Measurements from ENCODE around the gene CUBN. TPM values are rescaled to one million over a fixed set of nuclear protein-coding genes. Genes with fewer than 3 reads are reported as not detected.
A peak's percentile ranks its signal among the peaks of the same experiment; 100 is the strongest.

The CUBN gene
- total and polyA plus RNA-seq, 10 of the 15 experiments (the other 5 are each of a cell fraction or from before 2014, with no cell fraction given) = under 0.01 to 0.14 (median 0.02) TPM; not detected in 6

GRCh38 chr10:17144757-17145156 is 15.1 kb upstream of the CUBN start:
- peak; percentile 9 for DNase-seq (ENCODE audit: low read depth, low spot score)
- BruUV-seq (replicated peaks) = no TSS peak
- no peak for FAIRE-seq

GRCh38 chr10:17144032-17144431 is 14.4 kb upstream of the CUBN start:
- Histone ChIP-seq H3K4me2 (ENCODE audit: control insufficient read depth, insufficient read depth) (no peak overlapping the region), H3K4me3 (no peak overlapping the region), H3K27me3 (replicated peaks in 1 of 2; ENCODE audit: control insufficient read depth in 2 of 2, insufficient read depth in 2 of 2, low read length in 1 of 2) (no peaks in the 10 kb centered on the region), H3K9me3 (replicated peaks; ENCODE audit: control insufficient read depth, insufficient read depth, low read length) (no peaks in the 10 kb centered on the region), H3K27ac (ENCODE audit: control insufficient read depth, insufficient read depth) (no peak overlapping the region), H3K79me2 (ENCODE audit: control insufficient read depth, insufficient read depth, low read length) (no peaks in the 10 kb centered on the region), H4K20me1 (ENCODE audit: control insufficient read depth, insufficient read depth) (no peaks in the 10 kb centered on the region), H2AFZ (ENCODE audit: control insufficient read depth, low read depth, low read length) (no peak overlapping the region), H3K36me3 (ENCODE audit: control insufficient read depth in 2 of 2, insufficient read depth in 2 of 2, low read length in 1 of 2) (no peaks in the 10 kb centered on the region), H3K9ac (ENCODE audit: control insufficient read depth, insufficient read depth, low read length) (no peak overlapping the region), H3K4me1 (ENCODE audit: control insufficient read depth, insufficient read depth, low read length) (no peaks in the 10 kb centered on the region)
- no peak for DNase-seq (ENCODE audit: low read depth, low spot score)
- TF ChIP-seq ZNF622 (IDR thresholded peaks at IDR 0.05) = no peak
- no peak for TF ChIP-seq ZNF207 (IDR thresholded peaks at IDR 0.05; ENCODE audit: borderline replicate concordance)
- no peak for TF ChIP-seq ZBED1 (IDR thresholded peaks at IDR 0.05; ENCODE audit: borderline replicate concordance)
- no peak for TF ChIP-seq ZNF384 (IDR thresholded peaks at IDR 0.05; ENCODE audit: borderline replicate concordance, low read depth, low read length)
- RAD21 ChIA-PET (ENCODE audit: unreplicated experiment) = no interaction called here
- WGBS (ENCODE audit: insufficient coverage, insufficient replicate concordance, low lambda C conversion rate, missing lambda C conversion rate) = 93% methylated on average over 2 of the region's 2 CpGs
- SMC1A ChIA-PET (ENCODE audit: uncharacterized antibody, unreplicated experiment) = interaction anchor here (0.6 to 1.2 kb wide), 2 partner anchors 80 to 87 kb away, joined by 3 to 4 read pairs; no protein-coding TSS in a partner anchor
- BruUV-seq (replicated peaks) = no TSS peak
- POLR2A ChIA-PET = no interaction called here
- intact Hi-C loops (cut with micrococcal nuclease; ENCODE audit: unreplicated experiment) = no loop called here
- in situ Hi-C loops (cut with MboI) = no loop called here
- FAIRE-seq = no peak
- ATAC-seq = no peak
- CTCF ChIA-PET = interaction anchor here (0.9 kb wide), 1 partner anchor 222 kb away, joined by 3 read pairs; no protein-coding TSS in a partner anchor

More at GRCh38 chr10:17144757-17145156, 15.1 kb upstream of the CUBN start:
- in situ Hi-C loops (cut with MboI) (no loop called here), intact Hi-C loops (cut with micrococcal nuclease; ENCODE audit: unreplicated experiment) (no loop called here)
- POLR2A ChIA-PET = no interaction called here
- H3K4me2 ChIP-seq (ENCODE audit: control insufficient read depth, insufficient read depth) = no peak overlapping the region
- SMC1A ChIA-PET (ENCODE audit: uncharacterized antibody, unreplicated experiment) = interaction anchor here (0.6 to 1.2 kb wide), 2 partner anchors 79 to 86 kb away, joined by 3 to 4 read pairs; no protein-coding TSS in a partner anchor
- no peaks in the 10 kb centered on the region for H3K36me3 ChIP-seq (ENCODE audit: control insufficient read depth in 2 of 2, insufficient read depth in 2 of 2, low read length in 1 of 2)
- no peak overlapping the region for H3K4me3 ChIP-seq
- TF ChIP-seq ZNF384 (IDR thresholded peaks at IDR 0.05; ENCODE audit: borderline replicate concordance, low read depth, low read length) = 0 out of 2 replicates have a peak, but pooled peaks have one; percentile 26
- TF ChIP-seq TAF1 (IDR thresholded peaks at IDR 0.05; ENCODE audit: borderline replicate concordance, low read depth, low read length) = no peak
- TF ChIP-seq POLR2AphosphoS5 (IDR thresholded peaks at IDR 0.05; ENCODE audit: low read length) = no peak
- TF ChIP-seq PAX5 (IDR thresholded peaks at IDR 0.05; ENCODE audit: borderline replicate concordance, low read depth, low read length) = no peak
- no peak for TF ChIP-seq HCFC1 (IDR thresholded peaks at IDR 0.05; ENCODE audit: low read length)
- H4K20me1 ChIP-seq (ENCODE audit: control insufficient read depth, insufficient read depth) = no peaks in the 10 kb centered on the region
- H3K4me1 ChIP-seq (ENCODE audit: control insufficient read depth, insufficient read depth, low read length) = no peaks in the 10 kb centered on the region
- no peak overlapping the region for H3K27ac ChIP-seq (ENCODE audit: control insufficient read depth, insufficient read depth)
- H3K27me3 ChIP-seq (replicated peaks in 1 of 2; ENCODE audit: control insufficient read depth in 2 of 2, insufficient read depth in 2 of 2, low read length in 1 of 2) = no peaks in the 10 kb centered on the region
- RAD21 ChIA-PET (ENCODE audit: unreplicated experiment) = no interaction called here
- 41% methylated on average over 5 of the region's 5 CpGs for WGBS (ENCODE audit: insufficient coverage, insufficient replicate concordance, low lambda C conversion rate, missing lambda C conversion rate)
- ATAC-seq = peak; percentile 43; the same call in 2 of the 3 replicates
- no peaks in the 10 kb centered on the region for H3K9me3 ChIP-seq (replicated peaks; ENCODE audit: control insufficient read depth, insufficient read depth, low read length)
- H3K79me2 ChIP-seq (ENCODE audit: control insufficient read depth, insufficient read depth, low read length) = no peaks in the 10 kb centered on the region
- H3K9ac ChIP-seq (ENCODE audit: control insufficient read depth, insufficient read depth, low read length) = no peak overlapping the region
- CTCF ChIA-PET = interaction anchor here (0.9 kb wide), 1 partner anchor 221 kb away, joined by 3 read pairs; no protein-coding TSS in a partner anchor
- H2AFZ ChIP-seq (ENCODE audit: control insufficient read depth, low read depth, low read length) = no peak overlapping the region

Measured in GM12878 (cell line).